Mesenchymal stem cell (in vitro differentiated cells and primary cell): Measurements from ENCODE around the gene OR52E1.

Source experiments
- DNase-seq: peaks from one replicate; pipeline ENCODE4 v3.0.0-alpha.2; 2013
- H2AFZ ChIP-seq: one replicate; pipeline ENCODE4 v1.6.1; 2013; ENCODE audit warnings: low read depth, mild to moderate bottlenecking, control low read depth, inconsistent platforms, low read length, moderate library complexity
- H2AK5ac ChIP-seq: 2 replicates; pipeline ENCODE4 v1.6.1; 2013; ENCODE audit warnings: low read length, moderate library complexity, mild to moderate bottlenecking, inconsistent platforms; ENCODE audit not compliant: severe bottlenecking
- H2BK120ac ChIP-seq: one replicate; pipeline ENCODE4 v1.6.1; 2013; ENCODE audit warnings: low read depth, mild to moderate bottlenecking, inconsistent platforms, low read length, moderate library complexity
- H2BK12ac ChIP-seq, 2 experiments: one replicate each; pipeline ENCODE4 v1.6.1; 2013; ENCODE audit warnings: inconsistent platforms in 2 of 2, low read length in 2 of 2, mild to moderate bottlenecking in 2 of 2, moderate library complexity in 2 of 2, control low read depth in 1 of 2
- H2BK15ac ChIP-seq: one replicate; pipeline ENCODE4 v1.6.1; 2013; ENCODE audit warnings: mild to moderate bottlenecking, low read depth, inconsistent platforms; ENCODE audit not compliant: poor library complexity, severe bottlenecking
- H2BK5ac ChIP-seq: 2 replicates; pipeline ENCODE4 v1.6.1; 2013; ENCODE audit warnings: low read depth, mild to moderate bottlenecking, low read length, control low read depth, inconsistent platforms; ENCODE audit not compliant: poor library complexity, severe bottlenecking
- H3K14ac ChIP-seq, 2 experiments: one replicate each; pipeline ENCODE4 v1.6.1; 2013; ENCODE audit warnings: inconsistent platforms in 2 of 2, low read length in 2 of 2, control low read depth in 1 of 2, mild to moderate bottlenecking in 1 of 2, moderate library complexity in 1 of 2
- H3K18ac ChIP-seq, 2 experiments: one replicate each; pipeline ENCODE4 v1.6.1; 2013; ENCODE audit warnings: inconsistent platforms in 2 of 2, low read length in 2 of 2, control low read depth in 1 of 2, low read depth in 1 of 2, mild to moderate bottlenecking in 1 of 2
- H3K23ac ChIP-seq, 2 experiments: one replicate each; pipeline ENCODE4 v1.6.1; 2013; ENCODE audit warnings: inconsistent platforms in 2 of 2, low read length in 2 of 2, mild to moderate bottlenecking in 2 of 2, moderate library complexity in 2 of 2, control low read depth in 1 of 2
- H3K27ac ChIP-seq: 2 replicates; pipeline ENCODE4 v1.5.1; 2013; ENCODE audit warnings: mild to moderate bottlenecking, moderate library complexity, low read length, control low read depth, inconsistent platforms; ENCODE audit not compliant: poor library complexity, severe bottlenecking
- H3K27me3 ChIP-seq, 2 experiments: 2 replicates each; pipeline versions ENCODE4 v1.6.1 to v1.7.0; 2013; ENCODE audit warnings: low read length in 2 of 2, mild to moderate bottlenecking in 2 of 2, moderate library complexity in 2 of 2, control low read depth in 1 of 2, inconsistent platforms in 1 of 2; ENCODE audit not compliant: control insufficient read depth in 1 of 2, insufficient read depth in 1 of 2
- H3K36me3 ChIP-seq, 2 experiments: 2 replicates each; pipeline versions ENCODE4 v1.6.1 to v1.7.0; 2013; ENCODE audit warnings: low read length in 2 of 2, control low read depth in 1 of 2, inconsistent platforms in 1 of 2, low read depth in 1 of 2, mild to moderate bottlenecking in 1 of 2; ENCODE audit not compliant: insufficient read depth in 2 of 2, control insufficient read depth in 1 of 2
- H3K4ac ChIP-seq, 2 experiments: one replicate each; pipeline ENCODE4 v1.6.1; 2013; ENCODE audit warnings: inconsistent platforms in 2 of 2, low read length in 2 of 2, mild to moderate bottlenecking in 2 of 2, moderate library complexity in 2 of 2, control low read depth in 1 of 2, low read depth in 1 of 2
- H3K4me1 ChIP-seq: 2 replicates; pipeline ENCODE4 v1.6.1; 2013; ENCODE audit warnings: low read depth, low read length, control low read depth; ENCODE audit not compliant: control insufficient read depth, insufficient read depth
- H3K4me2 ChIP-seq: 2 replicates; pipeline ENCODE4 v1.6.1; 2013; ENCODE audit warnings: low read length, mild to moderate bottlenecking, inconsistent platforms; ENCODE audit not compliant: poor library complexity, severe bottlenecking
- H3K4me3 ChIP-seq, 2 experiments: 2 replicates each; pipeline versions ENCODE4 v1.5.1 to v1.7.0; 2013; ENCODE audit warnings: low read length in 2 of 2, mild to moderate bottlenecking in 2 of 2, control low read depth in 1 of 2, low read depth in 1 of 2; ENCODE audit not compliant: insufficient read depth in 1 of 2
- H3K79me1 ChIP-seq: replicated peaks from 2 replicates; pipeline ENCODE4 v1.6.1; 2013; ENCODE audit warnings: mild to moderate bottlenecking, control low read depth, low read length, inconsistent platforms; ENCODE audit not compliant: poor library complexity, severe bottlenecking
- H3K9ac ChIP-seq: 2 replicates; pipeline ENCODE4 v1.7.0; 2013; ENCODE audit warnings: mild to moderate bottlenecking, low read length, moderate library complexity
- H3K9me3 ChIP-seq: 2 replicates; pipeline ENCODE4 v1.7.0; 2013; ENCODE audit warnings: mild to moderate bottlenecking, low read length; ENCODE audit not compliant: control insufficient read depth
- H4K8ac ChIP-seq: one replicate; pipeline ENCODE4 v1.6.1; 2013; ENCODE audit warnings: inconsistent platforms, mild to moderate bottlenecking, low read length, moderate library complexity
- H4K91ac ChIP-seq: one replicate; pipeline ENCODE4 v1.6.1; 2013; ENCODE audit warnings: mild to moderate bottlenecking, low read length, inconsistent platforms
- WGBS: methylation state at CpG from one replicate; pipeline ENCODE4 v1.1.7; 2013; ENCODE audit warnings: mixed read lengths; 5-methylcytosine and 5-hydroxymethylcytosine counted together

OR52E1 gene

DNA sequence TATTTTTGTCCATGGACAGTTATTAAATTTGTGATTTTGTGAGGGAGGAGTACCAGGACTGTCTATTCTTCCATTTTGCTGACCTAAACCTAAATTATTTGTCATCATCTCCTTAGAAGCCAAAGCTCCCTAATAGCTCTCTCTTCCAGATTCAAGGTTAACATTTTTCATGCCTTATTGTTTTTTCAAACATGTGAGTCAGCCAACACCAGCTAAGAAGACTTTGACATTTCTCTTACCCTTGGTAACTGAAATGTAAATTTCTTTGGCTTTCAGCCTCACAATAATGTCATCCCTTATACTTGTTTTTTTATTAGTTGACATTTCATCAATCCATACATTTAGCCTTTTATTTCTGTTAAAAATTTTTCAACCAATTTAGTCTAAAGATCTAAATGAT, 19.2 kb downstream of the OR52E1 start:
- no peak overlapping the region for H3K4me3 ChIP-seq
- no peak overlapping the region for H3K4ac ChIP-seq
- H3K79me1 ChIP-seq, result no peaks in the 10 kb centered on the region
- H3K27ac ChIP-seq, result no peak overlapping the region
- H3K18ac ChIP-seq, result no peak overlapping the region
- H3K9me3 ChIP-seq, result no peaks in the 10 kb centered on the region
- no peak overlapping the region for H2BK5ac ChIP-seq
- peaks cover 0 to 2% of the 10 kb centered on the region in 2 experiments for H3K27me3 ChIP-seq
- H4K8ac ChIP-seq, result no peak overlapping the region
- H3K23ac ChIP-seq, result no peak overlapping the region
- H3K36me3 ChIP-seq, result no peaks in the 10 kb centered on the region
- no peak overlapping the region for H2BK120ac ChIP-seq
- H3K14ac ChIP-seq, result no peak overlapping the region
- H2BK15ac ChIP-seq, result no peak overlapping the region
- no peak overlapping the region for H3K9ac ChIP-seq
- no peak overlapping the region for H3K4me2 ChIP-seq
- H2BK12ac ChIP-seq, result no peak overlapping the region
- DNase-seq, result no peak
- no peak overlapping the region for H2AFZ ChIP-seq
- H4K91ac ChIP-seq, result no peak overlapping the region
- no peaks in the 10 kb centered on the region for H3K4me1 ChIP-seq
- H2AK5ac ChIP-seq, result no peak overlapping the region

DNA sequence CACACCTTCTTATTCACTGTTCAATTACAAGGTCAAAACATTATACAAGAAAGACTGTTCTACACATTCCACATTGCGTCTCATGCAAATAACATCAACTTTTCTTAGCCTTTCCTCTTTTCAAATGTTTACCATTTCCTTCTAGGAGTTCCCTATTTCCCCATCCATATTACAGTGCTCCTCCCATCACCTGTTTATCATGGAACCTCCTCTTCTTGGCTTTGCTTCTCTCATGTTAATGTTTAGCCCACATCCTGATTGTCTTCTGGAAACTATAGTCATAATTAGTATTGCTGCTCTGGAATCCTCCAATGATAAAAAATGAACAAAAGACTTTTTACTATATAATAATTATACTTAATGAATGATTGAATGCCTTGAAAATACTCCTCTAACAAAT, 21.3 kb downstream of the OR52E1 start:
- DNase-seq, result no peak
- Histone ChIP-seq H3K9ac (no peak overlapping the region), H3K79me1 (no peaks in the 10 kb centered on the region), H3K27me3 (peaks cover 0 to 2% of the 10 kb centered on the region in 2 experiments), H2AFZ (no peak overlapping the region), H2BK12ac (no peak overlapping the region), H3K9me3 (no peaks in the 10 kb centered on the region), H4K91ac (no peak overlapping the region), H4K8ac (no peak overlapping the region), H3K36me3 (no peaks in the 10 kb centered on the region), H2BK5ac (no peak overlapping the region), H3K14ac (no peak overlapping the region), H2BK120ac (no peak overlapping the region), H3K18ac (no peak overlapping the region), H3K4me1 (no peaks in the 10 kb centered on the region), H3K23ac (no peak overlapping the region), H3K4me3 (no peak overlapping the region), H3K4ac (no peak overlapping the region), H3K4me2 (no peak overlapping the region), H2BK15ac (no peak overlapping the region), H2AK5ac (no peak overlapping the region), H3K27ac (no peak overlapping the region)
- 97% methylated on average over 1 of the region's 1 CpG for WGBS

DNA sequence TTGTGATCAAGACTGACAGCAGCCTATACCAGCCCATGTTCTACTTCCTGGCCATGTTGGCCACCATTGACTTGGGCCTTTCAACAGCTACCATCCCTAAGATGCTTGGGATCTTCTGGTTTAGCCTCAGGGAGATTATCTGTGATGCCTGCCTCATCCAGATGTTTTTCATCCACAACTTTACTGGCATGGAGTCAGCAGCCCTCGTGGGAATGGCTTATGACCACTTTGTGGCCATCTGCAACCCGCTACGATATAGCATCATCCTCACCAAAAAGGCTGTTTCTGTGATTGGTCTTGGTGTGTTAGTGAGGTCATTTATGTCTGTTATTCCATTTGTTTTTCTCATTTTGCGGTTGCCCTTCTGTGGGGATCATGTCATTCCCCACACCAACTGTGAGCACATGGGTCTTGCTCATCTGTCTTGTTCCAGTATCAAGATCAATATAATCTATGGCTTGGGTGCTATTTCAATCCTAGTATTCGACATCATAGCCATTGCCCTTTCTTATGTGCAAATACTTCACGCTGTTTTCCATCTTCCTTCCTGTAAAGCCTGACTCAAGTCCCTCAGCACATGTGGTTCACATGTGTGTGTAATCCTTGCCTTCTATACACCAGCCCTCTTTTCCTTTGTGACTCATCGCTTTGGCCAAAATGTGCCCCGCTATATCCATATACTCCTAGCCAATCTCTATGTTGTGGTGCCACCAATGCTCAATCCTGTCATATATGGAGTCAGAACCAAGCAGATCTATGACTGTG, 23.6 kb downstream of the OR52E1 start:
- no peak overlapping the region for H3K4me2 ChIP-seq
- no peak for DNase-seq
- peak overlapping the region in 1 of 2 experiments; percentile 41 for H3K14ac ChIP-seq
- no peak overlapping the region for H2BK15ac ChIP-seq
- H3K4me1 ChIP-seq, result no peaks in the 10 kb centered on the region
- no peak overlapping the region for H3K4ac ChIP-seq
- H2BK5ac ChIP-seq, result no peak overlapping the region
- no peak overlapping the region for H3K18ac ChIP-seq
- H4K91ac ChIP-seq, result no peak overlapping the region
- WGBS, result 73% methylated on average over 6 of the region's 8 CpGs
- H3K9me3 ChIP-seq, result no peaks in the 10 kb centered on the region
- H3K79me1 ChIP-seq, result no peaks in the 10 kb centered on the region
- H4K8ac ChIP-seq, result no peak overlapping the region
- peak overlapping the region in 1 of 2 experiments; percentile 52 for H3K23ac ChIP-seq
- H3K27ac ChIP-seq, result no peak overlapping the region
- H3K36me3 ChIP-seq, result no peaks in the 10 kb centered on the region
- no peak overlapping the region for H3K9ac ChIP-seq
- H3K4me3 ChIP-seq, result no peak overlapping the region
- no peak overlapping the region for H2BK120ac ChIP-seq
- no peak overlapping the region for H2AK5ac ChIP-seq
- H3K27me3 ChIP-seq, result no peaks in the 10 kb centered on the region
- no peak overlapping the region for H2BK12ac ChIP-seq
- no peak overlapping the region for H2AFZ ChIP-seq

DNA sequence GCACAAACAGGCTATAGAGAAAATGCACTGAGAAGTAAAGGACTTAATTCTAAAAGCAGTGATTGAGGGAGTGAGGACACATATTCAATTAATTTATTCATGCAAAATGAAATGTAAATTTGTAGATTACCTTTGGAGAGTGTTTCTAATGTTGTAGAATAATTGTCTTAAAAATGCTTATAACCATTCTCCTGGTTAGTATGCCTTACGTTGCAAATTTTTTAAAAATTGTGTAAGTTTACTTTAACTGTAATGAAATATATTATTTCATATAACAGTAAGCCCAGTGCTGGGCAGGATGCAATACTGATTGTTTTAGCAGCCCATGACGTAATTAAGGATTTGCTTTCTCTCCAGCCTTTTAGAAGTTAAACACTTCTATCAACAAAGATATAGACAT, 26.6 kb downstream of the OR52E1 start:
- H3K27me3 ChIP-seq, result no peaks in the 10 kb centered on the region
- H3K9me3 ChIP-seq, result no peaks in the 10 kb centered on the region
- H4K8ac ChIP-seq, result no peak overlapping the region
- H3K14ac ChIP-seq, result no peak overlapping the region
- no peak overlapping the region for H2BK12ac ChIP-seq
- no peak overlapping the region for H3K9ac ChIP-seq
- H3K79me1 ChIP-seq, result no peaks in the 10 kb centered on the region
- no peaks in the 10 kb centered on the region for H3K36me3 ChIP-seq
- H2AFZ ChIP-seq, result no peak overlapping the region
- no peak overlapping the region for H3K4me3 ChIP-seq
- DNase-seq, result no peak
- no peak overlapping the region for H3K4ac ChIP-seq
- WGBS, result 60% methylated on average over 1 of the region's 2 CpGs
- no peak overlapping the region for H2BK120ac ChIP-seq
- H4K91ac ChIP-seq, result no peak overlapping the region
- no peak overlapping the region for H3K27ac ChIP-seq
- H3K4me2 ChIP-seq, result no peak overlapping the region
- H3K23ac ChIP-seq, result no peak overlapping the region
- H2BK5ac ChIP-seq, result no peak overlapping the region
- no peak overlapping the region for H3K18ac ChIP-seq
- no peak overlapping the region for H2AK5ac ChIP-seq
- no peaks in the 10 kb centered on the region for H3K4me1 ChIP-seq
- H2BK15ac ChIP-seq, result no peak overlapping the region
